OCI-LY1 (cell line): ENCODE results near the gene THSD7A.

Experiments
- H2AFZ ChIP-seq: fragments of 200-600 bp; sonication (generic), shearing (Covaris generic); 2 replicates; pipeline ENCODE4 v1.6.0; 2014; ENCODE audit warnings: antibody characterized with exemption, mild to moderate bottlenecking, low read length
- H3F3A ChIP-seq: fragments of 200-600 bp; sonication (generic), shearing (Covaris generic); 2 replicates; pipeline ENCODE4 v1.6.0; 2014; ENCODE audit warnings: mild to moderate bottlenecking, antibody characterized with exemption, low read length, moderate library complexity; ENCODE audit not compliant: insufficient read depth
- H3K27ac ChIP-seq: fragments of 200-600 bp; sonication (generic); 2 replicates; pipeline ENCODE4 v1.5.1; 2014; ENCODE audit warnings: low read length, mixed run types, mild to moderate bottlenecking, low read depth; ENCODE audit not compliant: poor library complexity, severe bottlenecking
- H3K27me3 ChIP-seq: fragments of 200-600 bp; sonication (generic); 2 replicates; pipeline ENCODE4 v1.6.0; 2014; ENCODE audit warnings: antibody characterized with exemption, mild to moderate bottlenecking, low read length, moderate library complexity; ENCODE audit not compliant: insufficient read depth
- H3K36me3 ChIP-seq: fragments of 200-600 bp; sonication (generic); 2 replicates; pipeline ENCODE4 v1.6.1; 2014; ENCODE audit warnings: mild to moderate bottlenecking, antibody characterized with exemption, low read length, moderate library complexity, mixed read lengths; ENCODE audit not compliant: insufficient read depth
- H3K4me1 ChIP-seq: fragments of 200-600 bp; sonication (generic); 2 replicates; pipeline ENCODE4 v1.5.1; 2014; ENCODE audit warnings: mild to moderate bottlenecking, low read length, moderate library complexity; ENCODE audit not compliant: insufficient read depth, severe bottlenecking
- H3K4me2 ChIP-seq: fragments of 200-600 bp; sonication (generic), shearing (Covaris generic); 2 replicates; pipeline ENCODE4 v1.6.1; 2014; ENCODE audit warnings: low read length
- H3K4me3 ChIP-seq: fragments of 200-600 bp; sonication (generic); 2 replicates; pipeline ENCODE4 v1.5.1; 2014; ENCODE audit warnings: low read length, low read depth, mild to moderate bottlenecking, mixed read lengths; ENCODE audit not compliant: poor library complexity, severe bottlenecking
- H3K79me2 ChIP-seq: fragments of 200-600 bp; shearing (Covaris generic); 2 replicates; pipeline ENCODE4 v1.6.1; 2016; ENCODE audit warnings: mixed run types, low read length, mixed read lengths; ENCODE audit not compliant: insufficient read depth
- H3K9ac ChIP-seq: fragments of 200-600 bp; sonication (generic), shearing (Covaris generic); 2 replicates; pipeline ENCODE4 v1.6.1; 2014; ENCODE audit warnings: mild to moderate bottlenecking, low read length, mixed read lengths
- H3K9me2 ChIP-seq: fragments of 200-600 bp; sonication (generic), shearing (Covaris generic); 2 replicates; pipeline ENCODE4 v1.6.1; 2014; ENCODE audit warnings: low read depth, mild to moderate bottlenecking, low read length, mixed read lengths
- H3K9me3 ChIP-seq: fragments of 200-600 bp; shearing (Covaris generic); 2 replicates; pipeline ENCODE4 v1.6.1; 2014; ENCODE audit warnings: low read length, mixed read lengths
- H4K20me1 ChIP-seq: fragments of 200-600 bp; sonication (generic), shearing (Covaris generic); 2 replicates; pipeline ENCODE4 v1.6.0; 2016; ENCODE audit warnings: mild to moderate bottlenecking, low read length; ENCODE audit not compliant: insufficient read depth
- EZH2 ChIP-seq: fragments of 200-600 bp; sonication (generic), shearing (Covaris generic); IDR thresholded peaks from 2 replicates; pipeline ENCODE4 v1.8.0; 2017; ENCODE audit warnings: borderline replicate concordance, mixed run types, mild to moderate bottlenecking, antibody characterized with exemption, low read length, moderate library complexity, mixed read lengths
- TF ChIP-seq, protein P1 (sequence below): fragments of 200-600 bp; sonication (generic), shearing (Covaris generic); IDR thresholded peaks from 2 replicates; pipeline ENCODE4 v1.5.1; 2017; ENCODE audit warnings: mild to moderate bottlenecking, antibody characterized with exemption, low read length, moderate library complexity, mixed read lengths

Gene THSD7A

DNA sequence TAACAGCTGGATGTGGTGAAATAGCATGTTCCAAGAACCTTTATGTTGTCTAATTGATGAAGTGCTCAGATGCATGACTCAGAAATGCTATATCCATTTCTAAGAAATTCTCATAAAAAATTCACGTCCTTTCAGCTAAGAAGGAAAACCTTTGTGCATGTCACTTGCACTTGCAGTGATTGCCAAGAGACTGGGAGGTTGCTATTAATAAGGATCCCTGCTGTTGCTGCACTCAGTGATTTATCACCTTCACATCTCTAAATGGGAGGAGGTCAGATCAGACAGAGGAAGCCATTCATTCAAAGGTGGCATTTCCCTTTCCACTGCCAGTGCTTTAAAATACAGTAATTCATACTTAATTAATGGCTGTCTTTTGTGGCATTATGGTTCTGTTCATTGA lies 89.5 kb downstream of the THSD7A start:
- Histone ChIP-seq H3K4me3 (no peak overlapping the region), H3K36me3 (no peaks in the 10 kb centered on the region), H3K79me2 (no peaks in the 10 kb centered on the region), H2AFZ (no peak overlapping the region), H3K9ac (no peak overlapping the region), H3K4me1 (no peaks in the 10 kb centered on the region), H3K4me2 (no peak overlapping the region), H3K9me2 (no peaks in the 10 kb centered on the region), H4K20me1 (no peaks in the 10 kb centered on the region), H3F3A (no peaks in the 10 kb centered on the region), H3K27me3 (no peaks in the 10 kb centered on the region), H3K9me3 (no peaks in the 10 kb centered on the region), H3K27ac (no peak overlapping the region)
- TF ChIP-seq EZH2: no peak
- TF ChIP-seq, protein P1, sequence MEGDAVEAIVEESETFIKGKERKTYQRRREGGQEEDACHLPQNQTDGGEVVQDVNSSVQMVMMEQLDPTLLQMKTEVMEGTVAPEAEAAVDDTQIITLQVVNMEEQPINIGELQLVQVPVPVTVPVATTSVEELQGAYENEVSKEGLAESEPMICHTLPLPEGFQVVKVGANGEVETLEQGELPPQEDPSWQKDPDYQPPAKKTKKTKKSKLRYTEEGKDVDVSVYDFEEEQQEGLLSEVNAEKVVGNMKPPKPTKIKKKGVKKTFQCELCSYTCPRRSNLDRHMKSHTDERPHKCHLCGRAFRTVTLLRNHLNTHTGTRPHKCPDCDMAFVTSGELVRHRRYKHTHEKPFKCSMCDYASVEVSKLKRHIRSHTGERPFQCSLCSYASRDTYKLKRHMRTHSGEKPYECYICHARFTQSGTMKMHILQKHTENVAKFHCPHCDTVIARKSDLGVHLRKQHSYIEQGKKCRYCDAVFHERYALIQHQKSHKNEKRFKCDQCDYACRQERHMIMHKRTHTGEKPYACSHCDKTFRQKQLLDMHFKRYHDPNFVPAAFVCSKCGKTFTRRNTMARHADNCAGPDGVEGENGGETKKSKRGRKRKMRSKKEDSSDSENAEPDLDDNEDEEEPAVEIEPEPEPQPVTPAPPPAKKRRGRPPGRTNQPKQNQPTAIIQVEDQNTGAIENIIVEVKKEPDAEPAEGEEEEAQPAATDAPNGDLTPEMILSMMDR: no peak

DNA sequence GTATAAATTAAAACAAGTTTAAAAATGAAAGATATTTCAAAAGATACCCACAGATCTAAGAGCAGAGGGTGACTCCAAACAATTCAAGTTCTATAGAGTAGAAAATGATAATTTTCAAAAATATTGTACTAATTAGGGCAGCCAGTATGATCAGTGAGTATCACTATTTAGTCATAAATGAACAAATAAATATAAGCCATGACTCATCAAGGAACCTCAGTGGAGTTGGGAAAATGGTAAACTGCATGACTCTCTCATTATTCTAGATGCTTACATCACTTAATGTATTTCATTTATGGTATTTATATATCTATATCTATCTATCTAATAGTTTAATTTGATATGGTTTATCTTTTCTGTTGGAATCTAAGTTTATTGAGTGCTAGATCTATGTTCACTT lies 94.3 kb downstream of the THSD7A start:
- no peaks in the 10 kb centered on the region for H3K79me2 ChIP-seq
- no peaks in the 10 kb centered on the region for H3K27me3 ChIP-seq
- no peaks in the 10 kb centered on the region for H3K36me3 ChIP-seq
- no peak overlapping the region for H3K9ac ChIP-seq
- H3K27ac ChIP-seq: no peak overlapping the region
- no peaks in the 10 kb centered on the region for H3F3A ChIP-seq
- H3K9me3 ChIP-seq: no peaks in the 10 kb centered on the region
- H2AFZ ChIP-seq: no peak overlapping the region
- TF ChIP-seq EZH2: no peak
- TF ChIP-seq, protein P1: no peak
- no peak overlapping the region for H3K4me3 ChIP-seq
- no peaks in the 10 kb centered on the region for H3K9me2 ChIP-seq
- no peak overlapping the region for H3K4me2 ChIP-seq
- no peaks in the 10 kb centered on the region for H4K20me1 ChIP-seq
- no peaks in the 10 kb centered on the region for H3K4me1 ChIP-seq

DNA sequence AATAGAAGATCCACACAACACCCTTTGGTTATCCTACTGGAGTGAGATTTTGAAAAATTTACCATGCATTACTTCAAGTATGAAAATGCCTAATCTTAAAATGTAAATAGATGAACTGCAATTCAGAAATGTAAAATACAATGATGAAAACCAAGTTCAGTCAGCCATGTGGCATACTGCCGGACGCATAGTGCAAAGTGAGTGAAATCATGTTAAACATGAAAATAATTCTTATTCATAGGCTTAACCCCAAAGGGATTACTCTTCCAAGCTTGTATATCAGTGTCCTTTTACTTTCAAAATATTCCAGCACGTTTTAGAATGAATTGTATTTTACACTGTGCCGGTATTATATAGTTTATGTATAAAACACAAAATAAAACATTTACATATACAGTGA lies 99.8 kb downstream of the THSD7A start:
- H3K4me1 ChIP-seq: no peaks in the 10 kb centered on the region
- H3F3A ChIP-seq: no peaks in the 10 kb centered on the region
- H3K4me3 ChIP-seq: no peak overlapping the region
- H3K4me2 ChIP-seq: no peak overlapping the region
- no peak overlapping the region for H2AFZ ChIP-seq
- H3K9ac ChIP-seq: no peak overlapping the region
- H3K9me3 ChIP-seq: no peaks in the 10 kb centered on the region
- no peaks in the 10 kb centered on the region for H3K9me2 ChIP-seq
- H3K79me2 ChIP-seq: no peaks in the 10 kb centered on the region
- no peaks in the 10 kb centered on the region for H3K36me3 ChIP-seq
- no peak overlapping the region for H3K27ac ChIP-seq
- H4K20me1 ChIP-seq: no peaks in the 10 kb centered on the region
- TF ChIP-seq, protein P1: no peak
- no peaks in the 10 kb centered on the region for H3K27me3 ChIP-seq
